Glutamatergic neuron (in vitro differentiated cells): ENCODE data around the gene TMOD1. TPM values are rescaled to one million over a fixed set of nuclear protein-coding genes. Genes with fewer than 3 reads are reported as not detected.

Experiments
- DNase-seq: peaks from one replicate; pipeline ENCODE4 v3.0.0; 2022
- H3K27ac Mint-ChIP-seq: one replicate; pipeline ENCODE4 v1.8.0; 2020; ENCODE audit warnings: mild to moderate bottlenecking, mixed read lengths, inconsistent platforms; ENCODE audit not compliant: unreplicated experiment
- H3K27me3 Mint-ChIP-seq: one replicate; pipeline ENCODE4 v1.8.0; 2020; ENCODE audit warnings: mild to moderate bottlenecking, moderate library complexity, mixed read lengths, inconsistent platforms; ENCODE audit not compliant: unreplicated experiment
- H3K36me3 Mint-ChIP-seq: one replicate; pipeline ENCODE4 v1.8.0; 2020; ENCODE audit warnings: mild to moderate bottlenecking, mixed read lengths, inconsistent platforms; ENCODE audit not compliant: unreplicated experiment
- H3K4me1 Mint-ChIP-seq: one replicate; pipeline ENCODE4 v1.8.0; 2020; ENCODE audit warnings: mild to moderate bottlenecking, low read depth, mixed read lengths, inconsistent platforms; ENCODE audit not compliant: unreplicated experiment
- H3K4me3 Mint-ChIP-seq: one replicate; pipeline ENCODE4 v1.8.0; 2020; ENCODE audit warnings: mild to moderate bottlenecking, mixed read lengths, inconsistent platforms; ENCODE audit not compliant: unreplicated experiment
- H3K9me3 Mint-ChIP-seq: one replicate; pipeline ENCODE4 v1.8.0; 2020; ENCODE audit warnings: mild to moderate bottlenecking, moderate library complexity, mixed read lengths, inconsistent platforms; ENCODE audit not compliant: unreplicated experiment
- CTCF ChIP-seq: fragments of 200-600 bp; sonication (generic); IDR thresholded peaks from one replicate; pipeline ENCODE4 v1.5.0; 2021; ENCODE audit not compliant: partially characterized antibody, unreplicated experiment
- total RNA-seq: library from RNA; stranded (reverse); fragmentation: NEBNext Ultra II Directional; extraction: Animal tissue kit (Norgen Biotek cat#: 25700); gene quantifications from one replicate; pipeline ENCODE4 v1.2.1, GENCODE V29; 2021; ENCODE audit not compliant: unreplicated experiment

Gene TMOD1
- total RNA-seq, 1 donor from 2014 or later = 0.64 TPM

- H3K4me3 Mint-ChIP-seq = no peak overlapping the region
- no peaks in the 10 kb centered on the region for H3K27me3 Mint-ChIP-seq
- no peak overlapping the region for H3K27ac Mint-ChIP-seq
- peak; percentile 77 for DNase-seq
- H3K4me1 Mint-ChIP-seq = no peaks in the 10 kb centered on the region
- H3K9me3 Mint-ChIP-seq = peaks cover 2% of the 10 kb centered on the region
- peak; percentile 37 for TF ChIP-seq CTCF
- no peaks in the 10 kb centered on the region for H3K36me3 Mint-ChIP-seq
These were observed 32.6 kb upstream of the TMOD1 start for GRCh38 chr9:97468658-97469448.

- Mint-ChIP-seq H3K9me3 (peaks cover 3% of the 10 kb centered on the region), H3K36me3 (no peaks in the 10 kb centered on the region), H3K4me3 (no peak overlapping the region), H3K27ac (no peak overlapping the region), H3K27me3 (no peaks in the 10 kb centered on the region), H3K4me1 (no peaks in the 10 kb centered on the region)
- DNase-seq = no peak
- TF ChIP-seq CTCF = no peak
These were observed 31.4 kb upstream of the TMOD1 start for GRCh38 chr9:97470076-97470475.

GRCh38 chr9:97473717-97474116 lies 27.7 kb upstream of the TMOD1 start:
- Mint-ChIP-seq H3K27me3 (peaks cover 3% of the 10 kb centered on the region), H3K4me3 (no peak overlapping the region), H3K36me3 (no peaks in the 10 kb centered on the region), H3K9me3 (peaks cover 3% of the 10 kb centered on the region), H3K4me1 (no peaks in the 10 kb centered on the region), H3K27ac (no peak overlapping the region)
- no peak for DNase-seq
- no peak for TF ChIP-seq CTCF

- H3K4me1 Mint-ChIP-seq = no peaks in the 10 kb centered on the region
- H3K9me3 Mint-ChIP-seq = peaks cover 3% of the 10 kb centered on the region
- TF ChIP-seq CTCF = no peak
- no peaks in the 10 kb centered on the region for H3K36me3 Mint-ChIP-seq
- H3K27ac Mint-ChIP-seq = no peak overlapping the region
- no peak for DNase-seq
- H3K4me3 Mint-ChIP-seq = no peak overlapping the region
- peaks cover 3% of the 10 kb centered on the region for H3K27me3 Mint-ChIP-seq
These were observed 27.0 kb upstream of the TMOD1 start for GRCh38 chr9:97474372-97474925.

- TF ChIP-seq CTCF = no peak
- Mint-ChIP-seq H3K27ac (no peak overlapping the region), H3K4me3 (no peak overlapping the region), H3K27me3 (peaks cover 3% of the 10 kb centered on the region), H3K36me3 (no peaks in the 10 kb centered on the region), H3K4me1 (no peaks in the 10 kb centered on the region), H3K9me3 (peaks cover 3% of the 10 kb centered on the region)
- DNase-seq = no peak
These were observed 26.4 kb upstream of the TMOD1 start for GRCh38 chr9:97475059-97475458.
